Neural progenitor cell (in vitro differentiated cells): ENCODE results near the gene CMPK1. TPM values are rescaled to one million over a fixed set of nuclear protein-coding genes. Genes with fewer than 3 reads are reported as not detected.

Experiments used
- DNase-seq: peaks from one replicate; pipeline ENCODE4 v3.0.0-alpha.2; 2016; ENCODE audit warnings: low spot score
- H2AFZ ChIP-seq: fragments of 200-600 bp; sonication (generic); replicated peaks from 2 replicates; pipeline ENCODE4 v1.6.1; 2016; ENCODE audit warnings: antibody characterized with exemption
- H3F3A ChIP-seq: fragments of 200-600 bp; sonication (generic); 2 replicates; pipeline ENCODE4 v1.6.1; 2016; ENCODE audit warnings: antibody characterized with exemption, low read depth
- H3K27ac ChIP-seq: fragments of 200-600 bp; sonication (generic); 2 replicates; pipeline ENCODE4 v1.5.1; 2016; ENCODE audit warnings: mild to moderate bottlenecking
- H3K27me3 ChIP-seq: fragments of 200-600 bp; sonication (generic); 2 replicates; pipeline ENCODE4 v1.6.1; 2016; ENCODE audit warnings: mild to moderate bottlenecking, moderate library complexity
- H3K36me3 ChIP-seq: fragments of 200-600 bp; sonication (generic); 2 replicates; pipeline ENCODE4 v1.5.1; 2016
- H3K4me1 ChIP-seq: fragments of 200-600 bp; sonication (generic); 2 replicates; pipeline ENCODE4 v1.6.1; 2016; ENCODE audit warnings: mixed run types
- H3K4me2 ChIP-seq: fragments of 200-600 bp; sonication (generic); 2 replicates; pipeline ENCODE4 v1.6.1; 2016
- H3K4me3 ChIP-seq: fragments of 200-600 bp; sonication (generic); 2 replicates; pipeline ENCODE4 v1.5.1; 2016
- H3K79me2 ChIP-seq: fragments of 200-600 bp; sonication (generic); 2 replicates; pipeline ENCODE4 v1.6.1; 2016; ENCODE audit warnings: low read depth
- H3K9ac ChIP-seq: fragments of 200-600 bp; sonication (generic); 2 replicates; pipeline ENCODE4 v1.6.1; 2016
- H3K9me3 ChIP-seq: fragments of 200-600 bp; sonication (generic); 2 replicates; pipeline ENCODE4 v1.5.1; 2016; ENCODE audit warnings: low read depth
- H4K20me1 ChIP-seq: fragments of 200-600 bp; sonication (generic); 2 replicates; pipeline ENCODE4 v1.6.1; 2016; ENCODE audit warnings: low read depth
- H3K27ac Mint-ChIP-seq: 3 replicates; pipeline ENCODE4 v1.8.0; 2021; ENCODE audit warnings: mixed read lengths
- H3K27me3 Mint-ChIP-seq: 2 replicates; pipeline ENCODE4 v1.8.0; 2022; ENCODE audit warnings: low read depth, mild to moderate bottlenecking, inconsistent platforms, moderate library complexity, mixed read lengths; ENCODE audit not compliant: insufficient read depth
- H3K36me3 Mint-ChIP-seq: 3 replicates; pipeline ENCODE4 v1.8.0; 2021; ENCODE audit warnings: mixed read lengths
- H3K4me1 Mint-ChIP-seq: 3 replicates; pipeline ENCODE4 v1.8.0; 2021; ENCODE audit warnings: mixed read lengths
- H3K4me3 Mint-ChIP-seq: 3 replicates; pipeline ENCODE4 v1.8.0; 2021; ENCODE audit warnings: mild to moderate bottlenecking, moderate library complexity, mixed read lengths
- H3K9me3 Mint-ChIP-seq: 3 replicates; pipeline ENCODE4 v1.8.0; 2020; ENCODE audit warnings: mixed read lengths
- CTCF ChIP-seq: fragments of 200-600 bp; sonication (generic); IDR thresholded peaks from 2 replicates; pipeline ENCODE4 v1.5.1; 2017; ENCODE audit warnings: antibody characterized with exemption, mild to moderate bottlenecking
- EZH2 ChIP-seq: fragments of 200-600 bp; sonication (generic); IDR thresholded peaks from 2 replicates; pipeline ENCODE4 v1.6.1; 2017; ENCODE audit warnings: antibody characterized with exemption, mild to moderate bottlenecking, moderate library complexity
- EZH2phosphoT487 ChIP-seq: fragments of 200-600 bp; sonication (generic); IDR thresholded peaks from 2 replicates; pipeline ENCODE4 v1.6.1; 2017; ENCODE audit warnings: antibody characterized with exemption
- total RNA-seq: library from RNA; depleted of rRNA; stranded (reverse); fragments of >200 nt; gene quantifications from 2 replicates; pipeline ENCODE4 v1.2.3, GENCODE V29; 2015; ENCODE audit warnings: low replicate concordance

CMPK1 gene
- total RNA-seq, 1 donor from 2014 or later = 68.0 TPM

DNA sequence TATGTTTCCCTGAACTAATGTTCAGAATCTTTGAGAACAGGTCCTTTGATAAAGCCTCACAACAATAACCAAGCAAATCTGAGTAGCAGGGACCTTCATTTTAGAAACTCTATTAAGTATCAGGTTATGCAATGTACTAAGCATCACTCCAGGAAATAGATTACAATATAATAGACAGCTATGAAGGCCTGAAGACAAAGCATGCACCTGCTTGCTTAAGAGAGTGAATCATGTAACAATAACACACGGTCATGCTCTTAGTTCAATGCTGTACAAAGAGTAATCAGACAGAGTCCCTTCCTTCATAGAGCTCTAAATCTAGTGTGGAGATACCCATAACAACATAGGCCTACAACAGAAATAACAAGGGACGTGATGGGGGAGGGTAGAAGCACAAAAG lies 8.1 kb upstream of the CMPK1 start:
- Histone ChIP-seq H3K9me3 (no peaks in the 10 kb centered on the region), H3F3A (peaks cover 10% of the 10 kb centered on the region), H3K4me2 (no peak overlapping the region), H3K27ac (no peak overlapping the region), H3K4me1 (peaks cover 9% of the 10 kb centered on the region), H3K79me2 (no peaks in the 10 kb centered on the region), H2AFZ (no peak overlapping the region), H3K9ac (no peak overlapping the region), H3K36me3 (no peaks in the 10 kb centered on the region), H4K20me1 (no peaks in the 10 kb centered on the region), H3K4me3 (no peak overlapping the region), H3K27me3 (no peaks in the 10 kb centered on the region)
- Mint-ChIP-seq H3K36me3 (no peaks in the 10 kb centered on the region), H3K27me3 (peaks cover 4% of the 10 kb centered on the region), H3K9me3 (no peaks in the 10 kb centered on the region), H3K4me3 (no peak overlapping the region), H3K27ac (no peak overlapping the region), H3K4me1 (peaks cover 9% of the 10 kb centered on the region)
- no peak for TF ChIP-seq CTCF
- TF ChIP-seq EZH2phosphoT487 = no peak
- no peak for TF ChIP-seq EZH2
- no peak for DNase-seq

DNA sequence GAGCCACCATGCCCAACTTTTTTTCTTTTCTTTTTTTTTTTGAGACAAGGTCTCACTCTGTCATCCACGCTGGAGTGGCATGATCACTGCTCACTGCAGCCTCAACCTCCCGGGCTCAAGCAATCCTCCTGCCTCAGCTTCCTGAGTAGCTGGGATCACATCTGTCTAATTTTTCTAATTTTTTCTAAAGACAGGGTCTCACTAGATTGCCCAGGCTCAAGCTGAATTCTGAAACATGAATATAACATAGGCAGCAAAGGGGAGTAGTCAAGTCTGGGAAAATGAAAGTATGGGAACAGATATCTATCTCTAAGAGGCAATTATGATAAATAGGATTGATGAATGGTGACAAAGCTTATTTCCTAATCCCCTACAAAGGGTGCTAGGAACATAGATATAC lies 7.3 kb upstream of the CMPK1 start:
- no peaks in the 10 kb centered on the region for H3K27me3 ChIP-seq
- no peak overlapping the region for H3K4me3 ChIP-seq
- H3K4me2 ChIP-seq = no peak overlapping the region
- no peak overlapping the region for H3K4me3 Mint-ChIP-seq
- peaks cover 10% of the 10 kb centered on the region for H3F3A ChIP-seq
- no peak overlapping the region for H3K9ac ChIP-seq
- peaks cover 9% of the 10 kb centered on the region for H3K4me1 Mint-ChIP-seq
- no peaks in the 10 kb centered on the region for H3K36me3 ChIP-seq
- TF ChIP-seq EZH2phosphoT487 (no peak), CTCF (no peak), EZH2 (no peak)
- no peaks in the 10 kb centered on the region for H4K20me1 ChIP-seq
- peaks cover 4% of the 10 kb centered on the region for H3K27me3 Mint-ChIP-seq
- H3K4me1 ChIP-seq = peaks cover 9% of the 10 kb centered on the region
- no peaks in the 10 kb centered on the region for H3K9me3 Mint-ChIP-seq
- peaks cover 2% of the 10 kb centered on the region for H3K79me2 ChIP-seq
- no peak overlapping the region for H3K27ac Mint-ChIP-seq
- no peak overlapping the region for H3K27ac ChIP-seq
- DNase-seq = no peak
- no peaks in the 10 kb centered on the region for H3K36me3 Mint-ChIP-seq
- no peak overlapping the region for H2AFZ ChIP-seq
- H3K9me3 ChIP-seq = no peaks in the 10 kb centered on the region

GRCh38 chr1:47328992-47329391 lies 4.6 kb upstream of the CMPK1 start:
- Histone ChIP-seq H3K36me3 (no peaks in the 10 kb centered on the region), H3K9ac (no peak overlapping the region), H4K20me1 (no peaks in the 10 kb centered on the region), H3K4me1 (peaks cover 13% of the 10 kb centered on the region), H3K9me3 (no peaks in the 10 kb centered on the region), H3K4me2 (no peak overlapping the region), H3K4me3 (no peak overlapping the region), H3K27ac (no peak overlapping the region), H3F3A (peaks cover 16% of the 10 kb centered on the region), H2AFZ (no peak overlapping the region), H3K27me3 (no peaks in the 10 kb centered on the region), H3K79me2 (peaks cover 16% of the 10 kb centered on the region)
- DNase-seq = no peak
- H3K36me3 Mint-ChIP-seq = no peaks in the 10 kb centered on the region
- H3K27ac Mint-ChIP-seq = no peak overlapping the region
- H3K27me3 Mint-ChIP-seq = peaks cover 4% of the 10 kb centered on the region
- no peaks in the 10 kb centered on the region for H3K9me3 Mint-ChIP-seq
- no peak overlapping the region for H3K4me3 Mint-ChIP-seq
- TF ChIP-seq EZH2phosphoT487 (no peak), EZH2 (no peak), CTCF (no peak)
- H3K4me1 Mint-ChIP-seq = no peaks in the 10 kb centered on the region
